MM.1S (cell line): ENCODE data around the gene SENP6.

Experiments
- DNase-seq: peaks from one replicate; pipeline ENCODE4 v3.0.0-alpha.2; 2015
- H2AFZ ChIP-seq: fragments of 300-600 bp; sonication (generic); 2 replicates; pipeline ENCODE4 v1.6.0; 2016; ENCODE audit warnings: antibody characterized with exemption, low read length
- H3F3A ChIP-seq: fragments of 300-600 bp; sonication (generic); 2 replicates; pipeline ENCODE4 v1.6.1; 2016; ENCODE audit warnings: mild to moderate bottlenecking, antibody characterized with exemption, low read length, moderate library complexity, mixed read lengths; ENCODE audit not compliant: insufficient read depth
- H3K27ac ChIP-seq: fragments of 300-600 bp; sonication (generic); 2 replicates; pipeline ENCODE4 v1.5.1; 2016; ENCODE audit warnings: mild to moderate bottlenecking, low read length
- H3K27me3 ChIP-seq: fragments of 300-600 bp; sonication (generic); replicated peaks from 2 replicates; pipeline ENCODE4 v1.6.0; 2016; ENCODE audit warnings: low read length; ENCODE audit not compliant: insufficient read depth
- H3K36me3 ChIP-seq: fragments of 300-600 bp; sonication (generic); replicated peaks from 2 replicates; pipeline ENCODE4 v1.6.1; 2016; ENCODE audit warnings: mild to moderate bottlenecking, low read length, mixed read lengths; ENCODE audit not compliant: insufficient read depth
- H3K4me1 ChIP-seq: fragments of 300-600 bp; sonication (generic); 2 replicates; pipeline ENCODE4 v1.6.1; 2016; ENCODE audit warnings: low read length, mixed read lengths
- H3K4me2 ChIP-seq: fragments of 300-600 bp; sonication (generic); 2 replicates; pipeline ENCODE4 v1.6.0; 2016; ENCODE audit warnings: low read depth, low read length
- H3K4me3 ChIP-seq: fragments of 300-600 bp; sonication (generic); 2 replicates; pipeline ENCODE4 v1.5.1; 2016; ENCODE audit warnings: low read length, mixed read lengths
- H3K79me2 ChIP-seq: fragments of 300-600 bp; sonication (generic); 2 replicates; pipeline ENCODE4 v1.6.1; 2016; ENCODE audit warnings: mixed run types, low read length, mixed read lengths
- H3K9ac ChIP-seq: fragments of 300-600 bp; sonication (generic); 2 replicates; pipeline ENCODE4 v1.6.1; 2016; ENCODE audit warnings: low read length, mixed read lengths
- H3K9me2 ChIP-seq: fragments of 300-600 bp; sonication (generic); replicated peaks from 2 replicates; pipeline ENCODE4 v1.6.1; 2016; ENCODE audit warnings: mild to moderate bottlenecking, low read length, mixed read lengths; ENCODE audit not compliant: insufficient read depth
- H3K9me3 ChIP-seq: fragments of 300-600 bp; sonication (generic); replicated peaks from 2 replicates; pipeline ENCODE4 v1.6.1; 2016; ENCODE audit warnings: mild to moderate bottlenecking, low read length, mixed read lengths; ENCODE audit not compliant: insufficient read depth
- H4K20me1 ChIP-seq: fragments of 300-600 bp; sonication (generic); 2 replicates; pipeline ENCODE4 v1.6.1; 2016; ENCODE audit warnings: mild to moderate bottlenecking, low read length, moderate library complexity, mixed read lengths; ENCODE audit not compliant: insufficient read depth
- CTCF ChIP-seq: fragments of 300-600 bp; sonication (generic); IDR thresholded peaks from 2 replicates; pipeline ENCODE4 v1.5.1; 2016; ENCODE audit warnings: antibody characterized with exemption, low read length, mixed read lengths
- EZH2 ChIP-seq: fragments of 300-600 bp; sonication (generic); optimal IDR thresholded peaks from 2 replicates; pipeline ENCODE3; 2017; ENCODE audit warnings: low read depth, mild to moderate bottlenecking, antibody characterized with exemption, low read length, mixed read lengths
- EZH2phosphoT487 ChIP-seq: fragments of 300-600 bp; sonication (generic); IDR thresholded peaks from 2 replicates; pipeline ENCODE4 v1.6.1; 2018; ENCODE audit warnings: antibody characterized with exemption, low read length

The SENP6 gene, protein sequence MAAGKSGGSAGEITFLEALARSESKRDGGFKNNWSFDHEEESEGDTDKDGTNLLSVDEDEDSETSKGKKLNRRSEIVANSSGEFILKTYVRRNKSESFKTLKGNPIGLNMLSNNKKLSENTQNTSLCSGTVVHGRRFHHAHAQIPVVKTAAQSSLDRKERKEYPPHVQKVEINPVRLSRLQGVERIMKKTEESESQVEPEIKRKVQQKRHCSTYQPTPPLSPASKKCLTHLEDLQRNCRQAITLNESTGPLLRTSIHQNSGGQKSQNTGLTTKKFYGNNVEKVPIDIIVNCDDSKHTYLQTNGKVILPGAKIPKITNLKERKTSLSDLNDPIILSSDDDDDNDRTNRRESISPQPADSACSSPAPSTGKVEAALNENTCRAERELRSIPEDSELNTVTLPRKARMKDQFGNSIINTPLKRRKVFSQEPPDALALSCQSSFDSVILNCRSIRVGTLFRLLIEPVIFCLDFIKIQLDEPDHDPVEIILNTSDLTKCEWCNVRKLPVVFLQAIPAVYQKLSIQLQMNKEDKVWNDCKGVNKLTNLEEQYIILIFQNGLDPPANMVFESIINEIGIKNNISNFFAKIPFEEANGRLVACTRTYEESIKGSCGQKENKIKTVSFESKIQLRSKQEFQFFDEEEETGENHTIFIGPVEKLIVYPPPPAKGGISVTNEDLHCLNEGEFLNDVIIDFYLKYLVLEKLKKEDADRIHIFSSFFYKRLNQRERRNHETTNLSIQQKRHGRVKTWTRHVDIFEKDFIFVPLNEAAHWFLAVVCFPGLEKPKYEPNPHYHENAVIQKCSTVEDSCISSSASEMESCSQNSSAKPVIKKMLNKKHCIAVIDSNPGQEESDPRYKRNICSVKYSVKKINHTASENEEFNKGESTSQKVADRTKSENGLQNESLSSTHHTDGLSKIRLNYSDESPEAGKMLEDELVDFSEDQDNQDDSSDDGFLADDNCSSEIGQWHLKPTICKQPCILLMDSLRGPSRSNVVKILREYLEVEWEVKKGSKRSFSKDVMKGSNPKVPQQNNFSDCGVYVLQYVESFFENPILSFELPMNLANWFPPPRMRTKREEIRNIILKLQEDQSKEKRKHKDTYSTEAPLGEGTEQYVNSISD

DNA sequence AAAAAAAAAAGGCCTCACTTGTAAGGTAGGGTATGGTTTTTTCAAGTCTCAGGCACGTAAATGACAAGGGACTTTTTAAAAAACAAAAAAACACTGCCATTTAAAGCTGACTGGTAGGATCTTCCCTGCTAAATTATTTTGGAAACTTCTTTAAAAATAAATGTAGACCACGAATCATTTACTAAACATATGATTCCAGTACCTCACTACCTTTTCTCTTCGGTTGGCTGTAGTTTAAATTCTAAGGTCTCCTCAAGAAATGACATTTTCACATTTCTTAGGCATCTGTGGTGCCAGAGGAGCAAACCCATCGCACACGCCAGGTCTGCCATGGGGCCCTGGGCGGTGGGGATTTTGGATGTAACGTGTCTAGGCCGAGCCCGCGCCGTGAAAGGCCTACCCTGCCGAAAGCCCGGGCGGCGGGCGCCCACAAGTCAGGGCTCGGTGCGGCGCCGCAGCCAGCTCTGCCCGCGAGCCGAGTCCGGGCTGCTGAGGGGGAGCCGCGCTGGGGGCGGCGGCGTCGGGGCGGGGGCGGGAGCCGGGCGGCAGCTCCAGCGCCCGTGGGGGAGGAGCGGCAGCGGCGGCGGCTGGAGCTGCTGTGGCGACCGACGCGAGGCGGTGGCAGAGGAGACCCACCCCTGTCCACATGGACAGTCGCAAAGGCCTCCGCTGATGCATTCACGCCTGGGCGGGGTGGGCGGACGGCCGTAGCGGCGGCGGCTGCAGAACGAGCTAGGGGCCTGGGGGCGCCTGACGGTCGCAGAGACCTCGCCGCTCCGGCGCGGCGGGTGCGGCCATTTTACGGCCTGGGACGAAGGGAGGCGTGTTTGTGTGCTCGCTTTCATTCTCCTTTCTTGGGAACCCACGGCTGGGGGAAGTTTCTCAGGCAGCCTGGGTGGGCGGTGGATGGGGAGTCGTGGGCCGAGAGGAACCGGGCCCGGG, at the start of gene SENP6:
TSS of gene SENP6 (plus strand) at position 577 of the 942 bp plus-strand sequence. CDS start 645 bp downstream, outside the sequence.
- Histone ChIP-seq H3K4me3 (peak within 1 kb of the TSS; percentile 95), H3K4me2 (peak within 1 kb of the TSS; percentile 90), H3K36me3 (no peaks in the 10 kb centered on the region), H3K27me3 (no peaks in the 10 kb centered on the region), H2AFZ (peak within 1 kb of the TSS; percentile 85), H3K9me3 (no peaks in the 10 kb centered on the region), H3K9me2 (no peaks in the 10 kb centered on the region), H3K4me1 (peaks cover 11% of the 10 kb centered on the region; the same call in 1 of the 2 replicates), H3K27ac (peak within 1 kb of the TSS; percentile 87), H4K20me1 (0 out of 2 replicates have a peak, but pooled peaks cover 5% of the 10 kb centered on the region), H3K9ac (peak within 1 kb of the TSS; percentile 98), H3K79me2 (peaks cover 56% of the 10 kb centered on the region), H3F3A (0 out of 2 replicates have a peak, but pooled peaks cover 12% of the 10 kb centered on the region)
- TF ChIP-seq EZH2phosphoT487, result no peak
- TF ChIP-seq CTCF, result no peak
- TF ChIP-seq EZH2, result no peak
- DNase-seq, result peak; percentile 79

DNA sequence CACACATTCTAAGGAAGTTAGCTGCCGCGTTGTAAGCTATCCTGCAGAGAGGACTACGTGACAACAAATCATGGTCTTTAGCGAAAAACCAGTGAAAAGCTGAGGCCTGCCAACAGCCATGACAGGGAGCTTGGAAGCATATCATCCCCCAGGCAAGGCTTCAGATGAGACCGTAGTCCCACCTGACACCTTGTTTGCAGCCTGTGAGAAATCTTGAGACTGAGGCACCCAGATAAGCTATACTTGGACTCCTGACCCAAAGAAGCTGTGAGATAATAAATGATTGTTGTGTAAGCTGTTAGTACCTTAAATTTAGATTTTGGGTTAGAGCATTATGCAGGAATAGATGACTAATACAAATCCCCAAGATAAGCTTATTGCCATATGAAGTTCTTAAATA, 45.4 kb upstream of the SENP6 start:
- TF ChIP-seq EZH2phosphoT487 (no peak), CTCF (no peak), EZH2 (no peak)
- Histone ChIP-seq H2AFZ (no peak overlapping the region), H3K27ac (no peak overlapping the region), H3K9me3 (no peaks in the 10 kb centered on the region), H3K27me3 (no peaks in the 10 kb centered on the region), H3K9ac (no peak overlapping the region), H4K20me1 (no peaks in the 10 kb centered on the region), H3K4me3 (no peak overlapping the region), H3K4me1 (peaks cover 21% of the 10 kb centered on the region), H3K79me2 (no peaks in the 10 kb centered on the region), H3K4me2 (no peak overlapping the region), H3F3A (peaks cover 6% of the 10 kb centered on the region), H3K9me2 (no peaks in the 10 kb centered on the region), H3K36me3 (no peaks in the 10 kb centered on the region)
- no peak for DNase-seq

DNA sequence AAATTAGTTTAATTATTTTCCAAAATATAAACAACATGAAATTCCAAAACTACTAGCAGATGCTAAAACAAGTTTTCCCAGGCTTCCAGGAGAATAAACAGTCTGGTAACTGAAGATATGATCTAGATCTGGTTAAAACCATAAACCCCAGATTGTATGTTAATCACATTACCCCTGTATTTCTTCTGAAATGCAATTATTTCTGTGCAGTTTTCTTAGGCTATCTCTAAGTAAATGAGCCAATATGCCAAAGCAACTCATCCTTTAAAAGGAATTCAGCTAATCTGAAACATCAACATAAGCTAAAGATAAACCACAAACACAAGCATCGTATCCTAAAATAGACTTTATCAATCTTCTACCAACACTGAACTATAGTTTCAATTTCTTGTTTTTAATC, 44.6 kb upstream of the SENP6 start:
- no peak for TF ChIP-seq EZH2phosphoT487
- TF ChIP-seq CTCF, result no peak
- TF ChIP-seq EZH2, result no peak
- 0 out of 2 replicates have a peak overlapping the region, but pooled peaks have one; percentile 2 for H2AFZ ChIP-seq
- peak overlapping the region; percentile 45 for H3K4me2 ChIP-seq
- no peaks in the 10 kb centered on the region for H3K27me3 ChIP-seq
- no peaks in the 10 kb centered on the region for H3F3A ChIP-seq
- H3K79me2 ChIP-seq, result no peaks in the 10 kb centered on the region
- H4K20me1 ChIP-seq, result no peaks in the 10 kb centered on the region
- H3K36me3 ChIP-seq, result no peaks in the 10 kb centered on the region
- H3K9me2 ChIP-seq, result no peaks in the 10 kb centered on the region
- peak; percentile 27 for DNase-seq
- H3K27ac ChIP-seq, result no peak overlapping the region
- H3K9me3 ChIP-seq, result no peaks in the 10 kb centered on the region
- peaks cover 14% of the 10 kb centered on the region for H3K4me1 ChIP-seq
- H3K9ac ChIP-seq, result no peak overlapping the region
- no peak overlapping the region for H3K4me3 ChIP-seq
